ENCODE data around the gene TTF2. TPM values are rescaled to one million over a fixed set of nuclear protein-coding genes. Genes with fewer than 3 reads are reported as not detected.

Gene TTF2
- total and polyA plus RNA-seq, 2 of the 8 experiments (the other 6 are each of a cell fraction or from before 2014, with no cell fraction given) = 16.9 to 89.6 TPM

GRCh38 chr1:117077267-117077666, 17.1 kb downstream of the TTF2 start:
- H3K4ac ChIP-seq (replicated peaks; ENCODE audit: insufficient read length, low read depth, low read length) = no peak overlapping the region
- FAIRE-seq (no peak), DNase-seq (ENCODE audit: low read depth in 1 of 2, low spot score in 2 of 2) (no peak)
- no peak overlapping the region for H3K23ac ChIP-seq (ENCODE audit: insufficient read length)
- no peak overlapping the region for H3K56ac ChIP-seq (replicated peaks; ENCODE audit: insufficient read length, low read depth, low read length)
- H3K79me1 ChIP-seq (ENCODE audit: low read depth, low read length) = no peaks in the 10 kb centered on the region
- no peaks in the 10 kb centered on the region for H3K4me1 ChIP-seq (replicated peaks in 1 of 4; ENCODE audit: control insufficient read depth in 3 of 4, insufficient read depth in 4 of 4, low read length in 3 of 4)
- H3K9ac ChIP-seq (replicated peaks in 1 of 4; ENCODE audit: extremely low read depth in 1 of 4, low read depth in 3 of 4, low read length in 3 of 4) = no peak overlapping the region
- no peaks in the 10 kb centered on the region for H3K27me3 ChIP-seq (replicated peaks in 1 of 4; ENCODE audit: control insufficient read depth in 3 of 4, extremely low read depth in 1 of 4, insufficient read depth in 3 of 4, low read length in 3 of 4)
- ChIA-PET CTCF (ENCODE audit: partially characterized antibody) (interaction anchor here (0.8 to 1.4 kb wide), 5 partner anchors 9 to 209 kb away, joined by 3 to 7 read pairs (median 3); no protein-coding TSS in a partner anchor), POLR2A (ENCODE audit: partially characterized antibody) (no interaction called here)
- H3K4me3 ChIP-seq (ENCODE audit: extremely low read depth in 1 of 4, insufficient read depth in 2 of 4, low read depth in 3 of 4, low read length in 4 of 4) = no peak overlapping the region
- H2BK5ac ChIP-seq (ENCODE audit: low read depth, low read length) = no peak overlapping the region
- H2BK15ac ChIP-seq (ENCODE audit: low read length) = no peak overlapping the region
- peaks cover 3 to 4% of the 10 kb centered on the region in 2 experiments for H4K20me1 ChIP-seq (replicated peaks in 1 of 2; ENCODE audit: control insufficient read depth in 1 of 2, insufficient read depth in 2 of 2, low read length in 2 of 2)
- no peak overlapping the region for H3K14ac ChIP-seq (ENCODE audit: insufficient read length)
- WGBS, 2 experiments (ENCODE audit: extremely low coverage in 1 of 2, insufficient coverage in 1 of 2, insufficient read length in 1 of 2, insufficient replicate concordance in 2 of 2, low coverage in 1 of 2, low lambda C conversion rate in 2 of 2, missing lambda C conversion rate in 1 of 2) = 76% methylated on average over 3 of the region's 3 CpGs; no CpG with 5 or more reads in 1 of the 2 experiments
- no peak overlapping the region for H2AK5ac ChIP-seq (ENCODE audit: low read depth, low read length)
- no peaks in the 10 kb centered on the region for H3K9me3 ChIP-seq (ENCODE audit: insufficient read depth in 2 of 2, low read depth in 1 of 2, low read length in 1 of 2)
- no peak overlapping the region for H2BK120ac ChIP-seq (replicated peaks; ENCODE audit: low read depth, low read length)
- no peak overlapping the region for H2AFZ ChIP-seq (ENCODE audit: low read length)
- no peak overlapping the region for H3K18ac ChIP-seq (ENCODE audit: extremely low read depth, low read length)
- H3K23me2 ChIP-seq (ENCODE audit: low read depth, low read length) = no peaks in the 10 kb centered on the region
- H4K91ac ChIP-seq (replicated peaks; ENCODE audit: insufficient read length, low read length) = no peak overlapping the region
- H3K27ac ChIP-seq (ENCODE audit: low read depth, low read length) = no peak overlapping the region
- H4K8ac ChIP-seq (ENCODE audit: extremely low read depth, insufficient read depth, low read length) = no peak overlapping the region
- peaks cover 37 to 82% (median 72%) of the 10 kb centered on the region in 4 experiments for H3K36me3 ChIP-seq (ENCODE audit: control insufficient read depth in 2 of 4, insufficient read depth in 4 of 4, low read length in 3 of 4)
- no peak overlapping the region for H3K4me2 ChIP-seq (ENCODE audit: insufficient read depth in 1 of 2, low read depth in 2 of 2, low read length in 2 of 2)
- no peak overlapping the region for H2BK20ac ChIP-seq (ENCODE audit: low read length)
- no peak overlapping the region for H4K5ac ChIP-seq (ENCODE audit: insufficient read length, low read depth, low read length)
- H3K79me2 ChIP-seq (ENCODE audit: control insufficient read depth in 1 of 2, insufficient read depth in 2 of 2, low read length in 2 of 2) = no peaks in the 10 kb centered on the region
- H2BK12ac ChIP-seq (ENCODE audit: low read depth, low read length) = no peak overlapping the region
- no peak for TF ChIP-seq CBX5 (IDR thresholded peaks at IDR 0.05; ENCODE audit: low read depth, low read length)
- TF ChIP-seq BCL11A (IDR thresholded peaks at IDR 0.05; ENCODE audit: low read depth in 2 of 2, low read length in 2 of 2) = no peak
- no peak for TF ChIP-seq HDAC2 (IDR thresholded peaks at IDR 0.05; ENCODE audit: borderline replicate concordance in 1 of 2, low read depth in 2 of 2, low read length in 2 of 2)
- no peak for TF ChIP-seq CHD2 (IDR thresholded peaks at IDR 0.05; ENCODE audit: low read length)
- TF ChIP-seq POLR2AphosphoS5 (IDR thresholded peaks at IDR 0.05; ENCODE audit: low read depth, low read length) = no peak
- TF ChIP-seq SP4 (IDR thresholded peaks at IDR 0.05; ENCODE audit: low read length) = no peak
- TF ChIP-seq KDM1A (IDR thresholded peaks at IDR 0.05; ENCODE audit: borderline replicate concordance, low read length) = no peak
- no peak for TF ChIP-seq TEAD4 (IDR thresholded peaks at IDR 0.05; ENCODE audit: low read depth, low read length)
- TF ChIP-seq SP1 (IDR thresholded peaks at IDR 0.05; ENCODE audit: low read depth, low read length) = no peak
- TF ChIP-seq RXRA (IDR thresholded peaks at IDR 0.05; ENCODE audit: insufficient read depth, low read depth, low read length) = no peak
- no peak for TF ChIP-seq JUN (IDR thresholded peaks at IDR 0.05; ENCODE audit: low read depth, low read length)
- no peak for TF ChIP-seq RFX5 (IDR thresholded peaks at IDR 0.05; ENCODE audit: borderline replicate concordance, low read depth, low read length)
- no peak for TF ChIP-seq NRF1 (IDR thresholded peaks at IDR 0.05; ENCODE audit: low read depth, low read length)
- no peak for TF ChIP-seq POLR2A (IDR thresholded peaks at IDR 0.05; ENCODE audit: control extremely low read depth in 1 of 2, low read depth in 2 of 2, low read length in 2 of 2)
- no peak for TF ChIP-seq EP300 (IDR thresholded peaks at IDR 0.05; ENCODE audit: borderline replicate concordance in 1 of 2, low read depth in 2 of 2, low read length in 2 of 2)
- TF ChIP-seq SAP30 (IDR thresholded peaks at IDR 0.05; ENCODE audit: insufficient read depth, insufficient replicate concordance, low read length) = no peak
